ENCODE measurements around the gene VILL.
"Not testable (repeated sequence)": the region's sequence is repeated elsewhere in the genome, so short reads cannot be mapped to it uniquely, and the experiment has no call there.

VILL gene

GRCh38 chr3:38036286-38036685 lies 45.7 kb downstream of the VILL start:
- no peak for DNase-seq (ENCODE audit: low spot score)

- DNase-seq (ENCODE audit: low spot score) = no peak
Measured at GRCh38 chr3:38036906-38037305, 46.3 kb downstream of the VILL start.

GRCh38 chr3:38038447-38038911 lies 47.9 kb downstream of the VILL start:
- no peak for DNase-seq (ENCODE audit: low spot score)

- DNase-seq (ENCODE audit: low spot score) = no peak
Measured at GRCh38 chr3:38039101-38039898, 48.7 kb downstream of the VILL start, which contains the start of gene DLEC1. Gene DLEC1, plus strand, starts transcription at chr3:38039208. Its CDS starts 18 bp downstream, at chr3:38039226.

GRCh38 chr3:38039899-38040261 lies 49.3 kb downstream of the VILL start:
- DNase-seq (ENCODE audit: low spot score) = no peak

- no peak for DNase-seq (ENCODE audit: low spot score)
Measured at GRCh38 chr3:38040401-38040800, 49.8 kb downstream of the VILL start.

- no peak for DNase-seq (ENCODE audit: low spot score)
Measured at GRCh38 chr3:38043486-38043885, 52.9 kb downstream of the VILL start.

GRCh38 chr3:38046027-38046426 lies 55.4 kb downstream of the VILL start:
- no peak for DNase-seq (ENCODE audit: low spot score)

- DNase-seq (ENCODE audit: low spot score) = no peak
Measured at GRCh38 chr3:38046821-38047220, 56.2 kb downstream of the VILL start.

- no peak for DNase-seq (ENCODE audit: low spot score)
Measured at GRCh38 chr3:38047896-38048295, 57.3 kb downstream of the VILL start.

- no peak for DNase-seq (ENCODE audit: low spot score)
Measured at GRCh38 chr3:38049358-38050126, 59.0 kb downstream of the VILL start.

GRCh38 chr3:38051131-38051530 lies 60.5 kb downstream of the VILL start:
- no peak for DNase-seq (ENCODE audit: low spot score)

GRCh38 chr3:38053286-38053685 lies 62.7 kb downstream of the VILL start:
- not testable (repeated sequence) for DNase-seq (ENCODE audit: low spot score)

GRCh38 chr3:38053813-38054498 lies 63.4 kb downstream of the VILL start:
- not testable (repeated sequence) for DNase-seq (ENCODE audit: low spot score)

GRCh38 chr3:38054499-38055001 lies 64.0 kb downstream of the VILL start:
- DNase-seq (ENCODE audit: low spot score) = no peak
